HEK293 (cell line): ENCODE measurements around the gene GDPD3.
A peak's percentile ranks its signal among the peaks of the same experiment; 100 is the strongest.

ENCODE experiments used
- SP2 ChIP-seq: fragments of 450-650 bp; formaldehyde crosslinking; IDR thresholded peaks from 2 replicates; pipeline ENCODE4 v1.5.1; 2016; ENCODE audit warnings: missing biosample characterization, missing genetic modification characterization
- SP7 ChIP-seq: fragments of 450-650 bp; formaldehyde crosslinking; IDR thresholded peaks from 2 replicates; pipeline ENCODE4 v1.5.1; 2016; ENCODE audit warnings: missing biosample characterization, missing genetic modification characterization
- ZBTB17 ChIP-seq: fragments of 450-650 bp; formaldehyde crosslinking; IDR thresholded peaks from 2 replicates; pipeline ENCODE4 v1.5.1; 2016; ENCODE audit warnings: missing biosample characterization, missing genetic modification characterization
- ZBTB48 ChIP-seq: fragments of 450-650 bp; formaldehyde crosslinking; IDR thresholded peaks from 2 replicates; pipeline ENCODE4 v1.5.1; 2016; ENCODE audit warnings: missing biosample characterization, missing genetic modification characterization
- ZFP37 ChIP-seq: fragments of 450-650 bp; formaldehyde crosslinking; IDR thresholded peaks from 2 replicates; pipeline ENCODE4 v1.5.1; 2016; ENCODE audit warnings: missing biosample characterization, missing genetic modification characterization
- ZNF133 ChIP-seq: fragments of 450-650 bp; formaldehyde crosslinking; IDR thresholded peaks from 2 replicates; pipeline ENCODE4 v1.5.1; 2016; ENCODE audit warnings: missing biosample characterization, missing genetic modification characterization
- ZNF146 ChIP-seq: fragments of 450-650 bp; formaldehyde crosslinking; IDR thresholded peaks from 2 replicates; pipeline ENCODE4 v1.5.1; 2016; ENCODE audit warnings: missing biosample characterization, missing genetic modification characterization
- ZNF155 ChIP-seq: fragments of 450-650 bp; formaldehyde crosslinking; IDR thresholded peaks from 2 replicates; pipeline ENCODE4 v1.5.1; 2016; ENCODE audit warnings: missing biosample characterization, missing genetic modification characterization
- ZNF157 ChIP-seq: fragments of 450-650 bp; formaldehyde crosslinking; IDR thresholded peaks from 2 replicates; pipeline ENCODE4 v1.5.1; 2016; ENCODE audit warnings: missing biosample characterization, missing genetic modification characterization
- ZNF16 ChIP-seq: fragments of 450-650 bp; formaldehyde crosslinking; IDR thresholded peaks from 2 replicates; pipeline ENCODE4 v1.5.1; 2016; ENCODE audit warnings: low read depth, missing biosample characterization, missing genetic modification characterization
- ZNF2 ChIP-seq: fragments of 450-650 bp; formaldehyde crosslinking; IDR thresholded peaks from 2 replicates; pipeline ENCODE4 v1.5.1; 2016; ENCODE audit warnings: missing biosample characterization, missing genetic modification characterization
- ZNF214 ChIP-seq: fragments of 450-650 bp; formaldehyde crosslinking; IDR thresholded peaks from 2 replicates; pipeline ENCODE4 v1.5.1; 2017; ENCODE audit warnings: missing biosample characterization, mild to moderate bottlenecking, missing genetic modification characterization, borderline replicate concordance
- ZNF324 ChIP-seq: fragments of 450-650 bp; formaldehyde crosslinking; IDR thresholded peaks from 2 replicates; pipeline ENCODE4 v1.5.1; 2016; ENCODE audit warnings: missing biosample characterization, missing genetic modification characterization
- ZNF571 ChIP-seq: fragments of 450-650 bp; formaldehyde crosslinking; IDR thresholded peaks from 2 replicates; pipeline ENCODE4 v1.5.0; 2017; ENCODE audit warnings: missing biosample characterization, missing genetic modification characterization
- ZNF624 ChIP-seq: fragments of 450-650 bp; formaldehyde crosslinking; IDR thresholded peaks from 2 replicates; pipeline ENCODE4 v1.5.1; 2017; ENCODE audit warnings: missing biosample characterization, missing genetic modification characterization
- ZNF658 ChIP-seq: fragments of 450-650 bp; formaldehyde crosslinking; IDR thresholded peaks from 2 replicates; pipeline ENCODE4; 2016; ENCODE audit warnings: missing biosample characterization, missing genetic modification characterization
- ZNF664 ChIP-seq: fragments of 450-650 bp; formaldehyde crosslinking; IDR thresholded peaks from 2 replicates; pipeline ENCODE4 v1.5.1; 2016; ENCODE audit warnings: missing biosample characterization, missing genetic modification characterization
- ZNF843 ChIP-seq: fragments of 450-650 bp; formaldehyde crosslinking; IDR thresholded peaks from 2 replicates; pipeline ENCODE4 v1.5.1; 2016; ENCODE audit warnings: missing biosample characterization, missing genetic modification characterization
- TF ChIP-seq, protein P1 (sequence below): fragments of 450-650 bp; formaldehyde crosslinking; IDR thresholded peaks from 2 replicates; pipeline ENCODE4 v1.5.1; 2016; ENCODE audit warnings: missing biosample characterization, missing genetic modification characterization
- TF ChIP-seq, protein P2 (sequence below): fragments of 450-650 bp; formaldehyde crosslinking; IDR thresholded peaks from 2 replicates; pipeline ENCODE4 v1.5.1; 2017; ENCODE audit warnings: missing biosample characterization, missing genetic modification characterization
- TF ChIP-seq, protein P3 (sequence below): fragments of 450-650 bp; formaldehyde crosslinking; IDR thresholded peaks from 2 replicates; pipeline ENCODE4 v1.5.1; 2017; ENCODE audit warnings: missing biosample characterization, missing genetic modification characterization
- TF ChIP-seq, protein P4 (sequence below): fragments of 450-650 bp; formaldehyde crosslinking; IDR thresholded peaks from 2 replicates; pipeline ENCODE4 v1.5.1; 2016; ENCODE audit warnings: missing biosample characterization, missing genetic modification characterization
- TF ChIP-seq, protein P5 (sequence below): fragments of 450-650 bp; formaldehyde crosslinking; IDR thresholded peaks from 2 replicates; pipeline ENCODE4 v1.5.1; 2016; ENCODE audit warnings: missing biosample characterization, missing genetic modification characterization
- TF ChIP-seq, protein P6 (sequence below): fragments of 450-650 bp; formaldehyde crosslinking; IDR thresholded peaks from 2 replicates; pipeline ENCODE4 v1.5.1; 2016; ENCODE audit warnings: missing biosample characterization, missing genetic modification characterization, borderline replicate concordance

Gene GDPD3

DNA sequence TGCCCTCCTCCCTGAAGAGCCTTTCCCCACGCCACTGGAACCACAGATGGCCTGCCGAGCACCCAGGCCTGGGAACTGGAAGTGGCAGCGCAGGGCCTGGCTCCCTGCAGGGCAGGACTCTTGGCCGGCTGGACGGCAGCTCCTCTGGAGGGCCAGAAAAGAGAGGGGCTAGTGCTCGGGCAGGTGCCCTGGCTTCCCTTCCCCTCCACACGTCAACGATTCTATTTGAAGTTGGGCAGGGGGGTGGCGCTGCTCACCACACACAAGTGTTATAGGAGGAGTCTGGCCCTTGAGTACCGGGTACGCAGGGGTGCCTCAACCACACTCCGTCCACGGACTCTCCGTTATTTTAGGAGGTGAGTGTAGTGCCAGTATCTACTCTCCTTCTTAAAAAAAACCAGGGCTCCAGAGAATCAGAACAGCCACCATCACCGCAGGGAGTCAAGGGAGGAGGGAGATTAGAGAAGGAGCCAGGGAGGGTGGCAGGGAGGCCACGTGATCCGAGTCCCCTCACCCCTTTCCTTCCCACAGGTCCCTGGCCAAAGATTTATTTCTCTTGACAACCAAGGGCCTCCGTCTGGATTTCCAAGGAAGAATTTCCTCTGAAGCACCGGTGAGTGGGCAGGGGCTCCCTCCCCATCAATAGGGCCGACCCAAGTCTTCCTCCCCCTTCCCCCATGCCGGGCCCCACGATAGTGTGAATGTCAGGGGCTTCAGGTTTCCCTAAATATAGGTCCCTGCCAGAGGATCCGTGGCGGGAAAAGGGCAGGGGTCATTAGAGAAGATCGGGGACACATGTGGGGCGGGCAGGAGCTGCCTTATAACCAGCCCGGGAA is 49.2 kb downstream of the GDPD3 start (continued):
- TF ChIP-seq, protein P1, sequence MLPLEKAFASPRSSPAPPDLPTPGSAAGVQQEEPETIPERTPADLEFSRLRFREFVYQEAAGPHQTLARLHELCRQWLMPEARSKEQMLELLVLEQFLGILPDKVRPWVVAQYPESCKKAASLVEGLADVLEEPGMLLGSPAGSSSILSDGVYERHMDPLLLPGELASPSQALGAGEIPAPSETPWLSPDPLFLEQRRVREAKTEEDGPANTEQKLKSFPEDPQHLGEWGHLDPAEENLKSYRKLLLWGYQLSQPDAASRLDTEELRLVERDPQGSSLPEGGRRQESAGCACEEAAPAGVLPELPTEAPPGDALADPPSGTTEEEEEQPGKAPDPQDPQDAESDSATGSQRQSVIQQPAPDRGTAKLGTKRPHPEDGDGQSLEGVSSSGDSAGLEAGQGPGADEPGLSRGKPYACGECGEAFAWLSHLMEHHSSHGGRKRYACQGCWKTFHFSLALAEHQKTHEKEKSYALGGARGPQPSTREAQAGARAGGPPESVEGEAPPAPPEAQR, result no peak
- TF ChIP-seq ZNF214 (tag by site-specific recombination) (no peak), ZNF16 (no peak), ZNF157 (tag by site-specific recombination) (no peak), ZFP37 (no peak), SP2 (tag by site-specific recombination) (peak; percentile 62), ZNF658 (tag by site-specific recombination) (no peak), SP7 (tag by site-specific recombination) (0 out of 2 replicates have a peak, but pooled peaks have one; percentile 23), ZNF843 (tag by site-specific recombination) (no peak), ZNF133 (no peak), ZBTB48 (tag by site-specific recombination) (peak; percentile 93), ZBTB17 (peak; percentile 47), ZNF146 (tag by site-specific recombination) (no peak), ZNF624 (tag by site-specific recombination) (no peak), ZNF664 (tag by site-specific recombination) (no peak), ZNF324 (tag by site-specific recombination) (no peak), ZNF2 (no peak), ZNF155 (tag by site-specific recombination) (no peak), ZNF571 (tag by site-specific recombination) (no peak)
- TF ChIP-seq, protein P2, sequence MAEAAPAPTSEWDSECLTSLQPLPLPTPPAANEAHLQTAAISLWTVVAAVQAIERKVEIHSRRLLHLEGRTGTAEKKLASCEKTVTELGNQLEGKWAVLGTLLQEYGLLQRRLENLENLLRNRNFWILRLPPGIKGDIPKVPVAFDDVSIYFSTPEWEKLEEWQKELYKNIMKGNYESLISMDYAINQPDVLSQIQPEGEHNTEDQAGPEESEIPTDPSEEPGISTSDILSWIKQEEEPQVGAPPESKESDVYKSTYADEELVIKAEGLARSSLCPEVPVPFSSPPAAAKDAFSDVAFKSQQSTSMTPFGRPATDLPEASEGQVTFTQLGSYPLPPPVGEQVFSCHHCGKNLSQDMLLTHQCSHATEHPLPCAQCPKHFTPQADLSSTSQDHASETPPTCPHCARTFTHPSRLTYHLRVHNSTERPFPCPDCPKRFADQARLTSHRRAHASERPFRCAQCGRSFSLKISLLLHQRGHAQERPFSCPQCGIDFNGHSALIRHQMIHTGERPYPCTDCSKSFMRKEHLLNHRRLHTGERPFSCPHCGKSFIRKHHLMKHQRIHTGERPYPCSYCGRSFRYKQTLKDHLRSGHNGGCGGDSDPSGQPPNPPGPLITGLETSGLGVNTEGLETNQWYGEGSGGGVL, result peak; percentile 81
- TF ChIP-seq, protein P3, sequence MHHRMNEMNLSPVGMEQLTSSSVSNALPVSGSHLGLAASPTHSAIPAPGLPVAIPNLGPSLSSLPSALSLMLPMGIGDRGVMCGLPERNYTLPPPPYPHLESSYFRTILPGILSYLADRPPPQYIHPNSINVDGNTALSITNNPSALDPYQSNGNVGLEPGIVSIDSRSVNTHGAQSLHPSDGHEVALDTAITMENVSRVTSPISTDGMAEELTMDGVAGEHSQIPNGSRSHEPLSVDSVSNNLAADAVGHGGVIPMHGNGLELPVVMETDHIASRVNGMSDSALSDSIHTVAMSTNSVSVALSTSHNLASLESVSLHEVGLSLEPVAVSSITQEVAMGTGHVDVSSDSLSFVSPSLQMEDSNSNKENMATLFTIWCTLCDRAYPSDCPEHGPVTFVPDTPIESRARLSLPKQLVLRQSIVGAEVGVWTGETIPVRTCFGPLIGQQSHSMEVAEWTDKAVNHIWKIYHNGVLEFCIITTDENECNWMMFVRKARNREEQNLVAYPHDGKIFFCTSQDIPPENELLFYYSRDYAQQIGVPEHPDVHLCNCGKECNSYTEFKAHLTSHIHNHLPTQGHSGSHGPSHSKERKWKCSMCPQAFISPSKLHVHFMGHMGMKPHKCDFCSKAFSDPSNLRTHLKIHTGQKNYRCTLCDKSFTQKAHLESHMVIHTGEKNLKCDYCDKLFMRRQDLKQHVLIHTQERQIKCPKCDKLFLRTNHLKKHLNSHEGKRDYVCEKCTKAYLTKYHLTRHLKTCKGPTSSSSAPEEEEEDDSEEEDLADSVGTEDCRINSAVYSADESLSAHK, result no peak
- TF ChIP-seq, protein P4, sequence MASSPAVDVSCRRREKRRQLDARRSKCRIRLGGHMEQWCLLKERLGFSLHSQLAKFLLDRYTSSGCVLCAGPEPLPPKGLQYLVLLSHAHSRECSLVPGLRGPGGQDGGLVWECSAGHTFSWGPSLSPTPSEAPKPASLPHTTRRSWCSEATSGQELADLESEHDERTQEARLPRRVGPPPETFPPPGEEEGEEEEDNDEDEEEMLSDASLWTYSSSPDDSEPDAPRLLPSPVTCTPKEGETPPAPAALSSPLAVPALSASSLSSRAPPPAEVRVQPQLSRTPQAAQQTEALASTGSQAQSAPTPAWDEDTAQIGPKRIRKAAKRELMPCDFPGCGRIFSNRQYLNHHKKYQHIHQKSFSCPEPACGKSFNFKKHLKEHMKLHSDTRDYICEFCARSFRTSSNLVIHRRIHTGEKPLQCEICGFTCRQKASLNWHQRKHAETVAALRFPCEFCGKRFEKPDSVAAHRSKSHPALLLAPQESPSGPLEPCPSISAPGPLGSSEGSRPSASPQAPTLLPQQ (tag by site-specific recombination), result no peak
- TF ChIP-seq, protein P5, sequence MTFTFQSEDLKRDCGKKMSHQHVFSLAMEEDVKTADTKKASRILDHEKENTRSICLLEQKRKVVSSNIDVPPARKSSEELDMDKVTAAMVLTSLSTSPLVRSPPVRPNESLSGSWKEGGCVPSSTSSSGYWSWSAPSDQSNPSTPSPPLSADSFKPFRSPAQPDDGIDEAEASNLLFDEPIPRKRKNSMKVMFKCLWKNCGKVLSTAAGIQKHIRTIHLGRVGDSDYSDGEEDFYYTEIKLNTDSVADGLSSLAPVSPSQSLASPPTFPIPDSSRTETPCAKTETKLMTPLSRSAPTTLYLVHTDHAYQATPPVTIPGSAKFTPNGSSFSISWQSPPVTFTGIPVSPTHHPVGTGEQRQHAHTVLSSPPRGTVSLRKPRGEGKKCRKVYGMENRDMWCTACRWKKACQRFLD, result no peak
- TF ChIP-seq, protein P6, sequence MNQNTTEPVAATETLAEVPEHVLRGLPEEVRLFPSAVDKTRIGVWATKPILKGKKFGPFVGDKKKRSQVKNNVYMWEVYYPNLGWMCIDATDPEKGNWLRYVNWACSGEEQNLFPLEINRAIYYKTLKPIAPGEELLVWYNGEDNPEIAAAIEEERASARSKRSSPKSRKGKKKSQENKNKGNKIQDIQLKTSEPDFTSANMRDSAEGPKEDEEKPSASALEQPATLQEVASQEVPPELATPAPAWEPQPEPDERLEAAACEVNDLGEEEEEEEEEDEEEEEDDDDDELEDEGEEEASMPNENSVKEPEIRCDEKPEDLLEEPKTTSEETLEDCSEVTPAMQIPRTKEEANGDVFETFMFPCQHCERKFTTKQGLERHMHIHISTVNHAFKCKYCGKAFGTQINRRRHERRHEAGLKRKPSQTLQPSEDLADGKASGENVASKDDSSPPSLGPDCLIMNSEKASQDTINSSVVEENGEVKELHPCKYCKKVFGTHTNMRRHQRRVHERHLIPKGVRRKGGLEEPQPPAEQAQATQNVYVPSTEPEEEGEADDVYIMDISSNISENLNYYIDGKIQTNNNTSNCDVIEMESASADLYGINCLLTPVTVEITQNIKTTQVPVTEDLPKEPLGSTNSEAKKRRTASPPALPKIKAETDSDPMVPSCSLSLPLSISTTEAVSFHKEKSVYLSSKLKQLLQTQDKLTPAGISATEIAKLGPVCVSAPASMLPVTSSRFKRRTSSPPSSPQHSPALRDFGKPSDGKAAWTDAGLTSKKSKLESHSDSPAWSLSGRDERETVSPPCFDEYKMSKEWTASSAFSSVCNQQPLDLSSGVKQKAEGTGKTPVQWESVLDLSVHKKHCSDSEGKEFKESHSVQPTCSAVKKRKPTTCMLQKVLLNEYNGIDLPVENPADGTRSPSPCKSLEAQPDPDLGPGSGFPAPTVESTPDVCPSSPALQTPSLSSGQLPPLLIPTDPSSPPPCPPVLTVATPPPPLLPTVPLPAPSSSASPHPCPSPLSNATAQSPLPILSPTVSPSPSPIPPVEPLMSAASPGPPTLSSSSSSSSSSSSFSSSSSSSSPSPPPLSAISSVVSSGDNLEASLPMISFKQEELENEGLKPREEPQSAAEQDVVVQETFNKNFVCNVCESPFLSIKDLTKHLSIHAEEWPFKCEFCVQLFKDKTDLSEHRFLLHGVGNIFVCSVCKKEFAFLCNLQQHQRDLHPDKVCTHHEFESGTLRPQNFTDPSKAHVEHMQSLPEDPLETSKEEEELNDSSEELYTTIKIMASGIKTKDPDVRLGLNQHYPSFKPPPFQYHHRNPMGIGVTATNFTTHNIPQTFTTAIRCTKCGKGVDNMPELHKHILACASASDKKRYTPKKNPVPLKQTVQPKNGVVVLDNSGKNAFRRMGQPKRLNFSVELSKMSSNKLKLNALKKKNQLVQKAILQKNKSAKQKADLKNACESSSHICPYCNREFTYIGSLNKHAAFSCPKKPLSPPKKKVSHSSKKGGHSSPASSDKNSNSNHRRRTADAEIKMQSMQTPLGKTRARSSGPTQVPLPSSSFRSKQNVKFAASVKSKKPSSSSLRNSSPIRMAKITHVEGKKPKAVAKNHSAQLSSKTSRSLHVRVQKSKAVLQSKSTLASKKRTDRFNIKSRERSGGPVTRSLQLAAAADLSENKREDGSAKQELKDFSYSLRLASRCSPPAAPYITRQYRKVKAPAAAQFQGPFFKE, result no peak
